ENCODE data around the gene REEP5.

DNA sequence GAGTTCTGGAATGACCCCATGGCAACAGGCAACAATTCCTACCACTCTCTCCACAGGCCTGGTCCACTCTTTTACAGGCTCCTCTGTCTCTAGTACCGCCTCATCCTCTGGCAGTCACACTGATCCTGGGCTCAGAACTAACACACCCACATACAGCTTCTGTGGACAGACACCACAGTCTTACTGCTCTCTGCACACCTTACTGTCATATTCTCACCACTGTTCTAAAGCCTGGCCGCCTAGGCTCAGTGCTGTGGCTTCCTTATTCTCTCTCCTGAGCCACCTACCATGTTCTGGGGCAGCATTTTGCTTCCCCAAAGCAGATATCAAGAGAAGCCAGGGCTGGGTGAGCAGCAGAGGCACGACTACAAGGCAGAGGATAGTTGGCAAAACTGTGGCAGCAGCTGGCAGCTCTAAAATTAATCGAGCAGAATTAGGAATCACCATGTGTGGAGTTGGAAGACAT lies 14.8 kb downstream of the REEP5 start:
- TF ChIP-seq, protein P1, sequence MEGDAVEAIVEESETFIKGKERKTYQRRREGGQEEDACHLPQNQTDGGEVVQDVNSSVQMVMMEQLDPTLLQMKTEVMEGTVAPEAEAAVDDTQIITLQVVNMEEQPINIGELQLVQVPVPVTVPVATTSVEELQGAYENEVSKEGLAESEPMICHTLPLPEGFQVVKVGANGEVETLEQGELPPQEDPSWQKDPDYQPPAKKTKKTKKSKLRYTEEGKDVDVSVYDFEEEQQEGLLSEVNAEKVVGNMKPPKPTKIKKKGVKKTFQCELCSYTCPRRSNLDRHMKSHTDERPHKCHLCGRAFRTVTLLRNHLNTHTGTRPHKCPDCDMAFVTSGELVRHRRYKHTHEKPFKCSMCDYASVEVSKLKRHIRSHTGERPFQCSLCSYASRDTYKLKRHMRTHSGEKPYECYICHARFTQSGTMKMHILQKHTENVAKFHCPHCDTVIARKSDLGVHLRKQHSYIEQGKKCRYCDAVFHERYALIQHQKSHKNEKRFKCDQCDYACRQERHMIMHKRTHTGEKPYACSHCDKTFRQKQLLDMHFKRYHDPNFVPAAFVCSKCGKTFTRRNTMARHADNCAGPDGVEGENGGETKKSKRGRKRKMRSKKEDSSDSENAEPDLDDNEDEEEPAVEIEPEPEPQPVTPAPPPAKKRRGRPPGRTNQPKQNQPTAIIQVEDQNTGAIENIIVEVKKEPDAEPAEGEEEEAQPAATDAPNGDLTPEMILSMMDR (IDR thresholded peaks at IDR 0.05), result no peak
- TF ChIP-seq POLR2A (IDR thresholded peaks at IDR 0.05) (no peak), EP300 (IDR thresholded peaks at IDR 0.05) (no peak)

Data from stomach (tissue), 4 donors.